ENCODE results near the gene ITCH.

ITCH gene

GRCh38 chr20:34375977-34376430 lies 12.9 kb downstream of the ITCH start (continued):
- TF ChIP-seq PBX3 (CRISPR knock-in tag; IDR thresholded peaks at IDR 0.05), result no peak
- TF ChIP-seq ZNF639 (tag by site-specific recombination; IDR thresholded peaks at IDR 0.05), result peak; percentile 18; the same call in 1 of the 2 replicates
- no peak for TF ChIP-seq ZNF610 (tag by site-specific recombination; IDR thresholded peaks at IDR 0.05; ENCODE audit: borderline replicate concordance)
- TF ChIP-seq BCL11A (tag by site-specific recombination; IDR thresholded peaks at IDR 0.05; ENCODE audit: low read depth), result 0 out of 2 replicates have a peak, but pooled peaks have one; percentile 33
- no peak for TF ChIP-seq ZBTB20 (tag by site-specific recombination; IDR thresholded peaks at IDR 0.05)
- TF ChIP-seq ZBTB48 (tag by site-specific recombination; IDR thresholded peaks at IDR 0.05), result no peak
- no peak for TF ChIP-seq ZNF544 (tag by site-specific recombination; IDR thresholded peaks at IDR 0.05)
- no peak for TF ChIP-seq ZFP69B (tag by site-specific recombination; IDR thresholded peaks at IDR 0.05)
- TF ChIP-seq ATF2 (tag by site-specific recombination; IDR thresholded peaks at IDR 0.05; ENCODE audit: low read depth), result peak; percentile 9; the same call in 1 of the 2 replicates
- TF ChIP-seq ZNF785 (tag by site-specific recombination; IDR thresholded peaks at IDR 0.05), result no peak
- no peak for TF ChIP-seq ZBTB26 (tag by site-specific recombination; optimal IDR thresholded peaks at IDR 0.05)
- TF ChIP-seq ZNF747 (tag by site-specific recombination; IDR thresholded peaks at IDR 0.05), result no peak
- peak; percentile 46; the same call in 1 of the 2 replicates for TF ChIP-seq ZNF24 (tag by site-specific recombination; IDR thresholded peaks at IDR 0.05)
- no peak for TF ChIP-seq HIC1 (tag by site-specific recombination; IDR thresholded peaks at IDR 0.05)
- TF ChIP-seq ZFHX2 (tag by site-specific recombination; conservative IDR thresholded peaks at IDR 0.05), result peak; percentile 42
- no peak for TF ChIP-seq ZNF292 (tag by site-specific recombination; IDR thresholded peaks at IDR 0.05; ENCODE audit: borderline replicate concordance, low read depth)
- no peak for TF ChIP-seq SALL2 (tag by site-specific recombination; IDR thresholded peaks at IDR 0.05; ENCODE audit: borderline replicate concordance)
- no peak for TF ChIP-seq ZNF138 (tag by site-specific recombination; IDR thresholded peaks at IDR 0.05; ENCODE audit: borderline replicate concordance)
- TF ChIP-seq ZNF280C (tag by site-specific recombination; IDR thresholded peaks at IDR 0.05), result no peak
- TF ChIP-seq ZNF214 (tag by site-specific recombination; IDR thresholded peaks at IDR 0.05; ENCODE audit: borderline replicate concordance), result no peak
- TF ChIP-seq GLI2 (tag by site-specific recombination; IDR thresholded peaks at IDR 0.05; ENCODE audit: borderline replicate concordance, low read depth), result no peak
- peak; percentile 67 for TF ChIP-seq ZNF600 (tag by site-specific recombination; IDR thresholded peaks at IDR 0.05)
- TF ChIP-seq CTCF (tag by site-specific recombination; IDR thresholded peaks at IDR 0.05), result no peak
- no peak for TF ChIP-seq ZFP3 (tag by site-specific recombination; IDR thresholded peaks at IDR 0.05; ENCODE audit: low read depth)
- TF ChIP-seq ZNF37A (tag by site-specific recombination; IDR thresholded peaks at IDR 0.05), result no peak
- TF ChIP-seq INSM2 (tag by site-specific recombination; IDR thresholded peaks at IDR 0.05), result no peak
